Endothelial cell (in vitro differentiated cells): Measurements from ENCODE around the gene GALNT9. TPM values are rescaled to one million over a fixed set of nuclear protein-coding genes. Genes with fewer than 3 reads are reported as not detected.

ENCODE experiments used
- DNase-seq: peaks from one replicate; pipeline ENCODE4 v3.0.0; 2021; ENCODE audit warnings: low spot score
- H3K27ac Mint-ChIP-seq: one replicate; pipeline ENCODE4 v1.8.0; 2021; ENCODE audit warnings: mixed read lengths, inconsistent platforms; ENCODE audit not compliant: unreplicated experiment
- H3K27me3 Mint-ChIP-seq: one replicate; pipeline ENCODE4 v1.8.0; 2021; ENCODE audit warnings: mild to moderate bottlenecking, moderate library complexity, mixed read lengths, inconsistent platforms; ENCODE audit not compliant: unreplicated experiment
- H3K36me3 Mint-ChIP-seq: one replicate; pipeline ENCODE4 v1.8.0; 2021; ENCODE audit warnings: mild to moderate bottlenecking, low read depth, mixed read lengths, inconsistent platforms; ENCODE audit not compliant: unreplicated experiment
- H3K4me1 Mint-ChIP-seq: one replicate; pipeline ENCODE4 v1.8.0; 2021; ENCODE audit warnings: mild to moderate bottlenecking, mixed read lengths, inconsistent platforms; ENCODE audit not compliant: unreplicated experiment
- H3K4me3 Mint-ChIP-seq: one replicate; pipeline ENCODE4 v1.8.0; 2021; ENCODE audit warnings: mild to moderate bottlenecking, mixed read lengths, inconsistent platforms; ENCODE audit not compliant: unreplicated experiment
- H3K9me3 Mint-ChIP-seq: one replicate; pipeline ENCODE4 v1.8.0; 2021; ENCODE audit warnings: mixed read lengths, inconsistent platforms; ENCODE audit not compliant: unreplicated experiment
- CTCF ChIP-seq: fragments of 200-600 bp; sonication (generic); IDR thresholded peaks from one replicate; pipeline ENCODE4 v1.5.0; 2021; ENCODE audit warnings: antibody characterized with exemption; ENCODE audit not compliant: unreplicated experiment
- total RNA-seq: library from RNA; stranded (reverse); fragmentation: NEBNext Ultra II Directional; extraction: Animal tissue kit (Norgen Biotek cat#: 25700); gene quantifications from one replicate; pipeline ENCODE4 v1.2.1, GENCODE V29; 2021; ENCODE audit not compliant: unreplicated experiment

Gene GALNT9
- total RNA-seq, 1 donor from 2014 or later: not detected

GRCh38 chr12:132250707-132251106 is 78.7 kb downstream of the GALNT9 start:
- no peak for DNase-seq
- Mint-ChIP-seq H3K36me3 (no peaks in the 10 kb centered on the region), H3K27ac (no peak overlapping the region), H3K4me1 (no peaks in the 10 kb centered on the region), H3K27me3 (peaks cover 5% of the 10 kb centered on the region), H3K4me3 (no peak overlapping the region), H3K9me3 (no peaks in the 10 kb centered on the region)
- no peak for TF ChIP-seq CTCF

GRCh38 chr12:132249689-132250478 is 79.5 kb downstream of the GALNT9 start:
- Mint-ChIP-seq H3K36me3 (no peaks in the 10 kb centered on the region), H3K4me3 (no peak overlapping the region), H3K27me3 (peaks cover 5% of the 10 kb centered on the region), H3K9me3 (no peaks in the 10 kb centered on the region), H3K27ac (no peak overlapping the region), H3K4me1 (no peaks in the 10 kb centered on the region)
- no peak for TF ChIP-seq CTCF
- DNase-seq: no peak

GRCh38 chr12:132248453-132249167 is 80.8 kb downstream of the GALNT9 start:
- DNase-seq: no peak
- Mint-ChIP-seq H3K36me3 (no peaks in the 10 kb centered on the region), H3K27me3 (peaks cover 4% of the 10 kb centered on the region), H3K9me3 (no peaks in the 10 kb centered on the region), H3K4me3 (no peak overlapping the region), H3K27ac (no peak overlapping the region), H3K4me1 (no peaks in the 10 kb centered on the region)
- TF ChIP-seq CTCF: no peak

GRCh38 chr12:132247718-132248452 is 81.5 kb downstream of the GALNT9 start:
- H3K4me3 Mint-ChIP-seq: no peak overlapping the region
- TF ChIP-seq CTCF: no peak
- DNase-seq: no peak
- no peaks in the 10 kb centered on the region for H3K36me3 Mint-ChIP-seq
- no peak overlapping the region for H3K27ac Mint-ChIP-seq
- no peaks in the 10 kb centered on the region for H3K4me1 Mint-ChIP-seq
- no peaks in the 10 kb centered on the region for H3K9me3 Mint-ChIP-seq
- peaks cover 6% of the 10 kb centered on the region for H3K27me3 Mint-ChIP-seq
